Measurements from ENCODE around the gene SYTL2. TPM values are rescaled to one million over a fixed set of nuclear protein-coding genes. Genes with fewer than 3 reads are reported as not detected.

The SYTL2 gene
- total RNA-seq, 1 experiment from 2014 or later: 0.77 TPM

DNA sequence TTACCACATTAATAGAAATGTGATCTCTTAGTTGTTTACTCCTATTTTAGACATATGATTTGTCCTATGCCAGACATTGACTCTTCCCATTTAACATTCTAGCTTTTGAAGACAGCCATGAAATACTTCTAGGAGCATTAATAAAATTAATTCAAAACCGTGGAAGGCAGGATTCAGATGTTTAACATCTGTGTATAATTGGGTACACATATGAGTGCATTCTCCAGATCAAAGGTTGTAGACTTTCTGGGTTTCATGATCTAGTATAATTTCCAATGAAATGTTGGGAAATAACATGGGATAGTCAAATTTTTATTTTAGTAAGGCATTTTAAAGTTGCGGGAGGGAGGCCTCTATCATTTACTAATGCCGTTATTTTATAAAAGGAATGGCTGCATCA lies 89.8 kb downstream of the SYTL2 start:
- DNase-seq (ENCODE audit: low spot score): no peak
- peaks cover 8% of the 10 kb centered on the region for H3K4me1 ChIP-seq (ENCODE audit: insufficient read depth, low read length, poor library complexity, severe bottlenecking)
- no peak for TF ChIP-seq EZH2 (IDR thresholded peaks at IDR 0.05; ENCODE audit: borderline replicate concordance, low read depth, low read length, poor library complexity, severe bottlenecking)
- TF ChIP-seq, protein P1, sequence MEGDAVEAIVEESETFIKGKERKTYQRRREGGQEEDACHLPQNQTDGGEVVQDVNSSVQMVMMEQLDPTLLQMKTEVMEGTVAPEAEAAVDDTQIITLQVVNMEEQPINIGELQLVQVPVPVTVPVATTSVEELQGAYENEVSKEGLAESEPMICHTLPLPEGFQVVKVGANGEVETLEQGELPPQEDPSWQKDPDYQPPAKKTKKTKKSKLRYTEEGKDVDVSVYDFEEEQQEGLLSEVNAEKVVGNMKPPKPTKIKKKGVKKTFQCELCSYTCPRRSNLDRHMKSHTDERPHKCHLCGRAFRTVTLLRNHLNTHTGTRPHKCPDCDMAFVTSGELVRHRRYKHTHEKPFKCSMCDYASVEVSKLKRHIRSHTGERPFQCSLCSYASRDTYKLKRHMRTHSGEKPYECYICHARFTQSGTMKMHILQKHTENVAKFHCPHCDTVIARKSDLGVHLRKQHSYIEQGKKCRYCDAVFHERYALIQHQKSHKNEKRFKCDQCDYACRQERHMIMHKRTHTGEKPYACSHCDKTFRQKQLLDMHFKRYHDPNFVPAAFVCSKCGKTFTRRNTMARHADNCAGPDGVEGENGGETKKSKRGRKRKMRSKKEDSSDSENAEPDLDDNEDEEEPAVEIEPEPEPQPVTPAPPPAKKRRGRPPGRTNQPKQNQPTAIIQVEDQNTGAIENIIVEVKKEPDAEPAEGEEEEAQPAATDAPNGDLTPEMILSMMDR (conservative IDR thresholded peaks at IDR 0.05; ENCODE audit: low read depth, low read length): no peak
- ChIA-PET CTCF (no interaction called here), POLR2A (ENCODE audit: low non-redundant PET) (no interaction called here)
- no TSS peak for BruUV-seq (replicated peaks)
- H3K27ac ChIP-seq (ENCODE audit: low read depth, low read length, poor library complexity, severe bottlenecking): no peak overlapping the region
- no peaks in the 10 kb centered on the region for H3K27me3 ChIP-seq (replicated peaks; ENCODE audit: insufficient read depth, low read depth, low read length, poor library complexity)
- no peak overlapping the region for H3K4me3 ChIP-seq (ENCODE audit: low read depth, low read length, poor library complexity, severe bottlenecking)
- H3K9me3 ChIP-seq (ENCODE audit: low read depth, low read length, poor library complexity, severe bottlenecking): no peaks in the 10 kb centered on the region
- H3K36me3 ChIP-seq (ENCODE audit: insufficient read depth, low read length, poor library complexity, severe bottlenecking): no peaks in the 10 kb centered on the region
- intact Hi-C loops (cut with micrococcal nuclease; ENCODE audit: unreplicated experiment): no loop called here

DNA sequence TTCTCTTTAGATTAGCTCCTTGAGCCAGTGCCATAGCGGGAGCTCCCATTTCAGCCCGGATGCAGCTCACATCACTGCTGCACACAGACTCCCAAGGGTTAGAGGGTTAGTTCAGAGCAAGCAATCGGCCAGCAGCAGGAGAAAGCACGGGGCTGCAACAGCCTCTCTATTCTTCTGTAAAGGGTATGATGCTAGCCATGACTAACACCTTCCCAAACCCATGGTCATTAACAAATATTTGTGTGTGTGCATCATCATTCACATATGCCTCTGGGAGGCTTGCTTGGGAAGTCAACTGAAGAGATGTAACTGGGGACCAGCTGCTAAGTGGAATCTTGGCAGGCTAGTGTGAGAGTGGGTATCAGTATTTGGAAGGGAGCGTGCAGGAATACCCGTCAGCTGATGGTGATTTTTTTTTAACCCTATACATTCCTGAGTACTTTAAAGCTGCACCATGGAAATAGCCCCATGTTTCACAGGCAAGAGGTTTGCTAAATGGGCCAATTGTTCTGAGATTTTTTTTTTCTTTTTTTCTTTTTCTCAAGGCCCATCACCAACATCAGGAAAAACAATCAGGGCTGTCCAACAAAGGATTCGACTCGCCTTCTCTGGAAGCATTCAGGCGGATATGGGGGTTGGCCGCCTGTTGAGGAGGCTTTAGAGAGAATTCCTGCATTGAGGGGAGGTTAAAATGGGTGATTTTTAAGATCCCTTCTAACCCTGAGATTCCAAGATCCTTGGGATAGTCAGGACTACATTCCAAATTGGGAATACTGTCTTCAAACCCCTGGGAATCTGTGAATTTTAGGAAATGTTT lies 91.7 kb downstream of the SYTL2 start:
- Histone ChIP-seq H3K27ac (ENCODE audit: low read depth, low read length, poor library complexity, severe bottlenecking) (no peak overlapping the region), H3K36me3 (ENCODE audit: insufficient read depth, low read length, poor library complexity, severe bottlenecking) (no peaks in the 10 kb centered on the region), H3K9me3 (ENCODE audit: low read depth, low read length, poor library complexity, severe bottlenecking) (no peaks in the 10 kb centered on the region), H3K27me3 (replicated peaks; ENCODE audit: insufficient read depth, low read depth, low read length, poor library complexity) (no peaks in the 10 kb centered on the region), H3K4me3 (ENCODE audit: low read depth, low read length, poor library complexity, severe bottlenecking) (no peak overlapping the region), H3K4me1 (ENCODE audit: insufficient read depth, low read length, poor library complexity, severe bottlenecking) (no peaks in the 10 kb centered on the region)
- intact Hi-C loops (cut with micrococcal nuclease; ENCODE audit: unreplicated experiment): no loop called here
- DNase-seq (ENCODE audit: low spot score): peak; percentile 43
- no TSS peak for BruUV-seq (replicated peaks)
- ChIA-PET CTCF (no interaction called here), POLR2A (ENCODE audit: low non-redundant PET) (no interaction called here)
- TF ChIP-seq, protein P1 (conservative IDR thresholded peaks at IDR 0.05; ENCODE audit: low read depth, low read length): no peak
- TF ChIP-seq EZH2 (IDR thresholded peaks at IDR 0.05; ENCODE audit: borderline replicate concordance, low read depth, low read length, poor library complexity, severe bottlenecking): no peak

DNA sequence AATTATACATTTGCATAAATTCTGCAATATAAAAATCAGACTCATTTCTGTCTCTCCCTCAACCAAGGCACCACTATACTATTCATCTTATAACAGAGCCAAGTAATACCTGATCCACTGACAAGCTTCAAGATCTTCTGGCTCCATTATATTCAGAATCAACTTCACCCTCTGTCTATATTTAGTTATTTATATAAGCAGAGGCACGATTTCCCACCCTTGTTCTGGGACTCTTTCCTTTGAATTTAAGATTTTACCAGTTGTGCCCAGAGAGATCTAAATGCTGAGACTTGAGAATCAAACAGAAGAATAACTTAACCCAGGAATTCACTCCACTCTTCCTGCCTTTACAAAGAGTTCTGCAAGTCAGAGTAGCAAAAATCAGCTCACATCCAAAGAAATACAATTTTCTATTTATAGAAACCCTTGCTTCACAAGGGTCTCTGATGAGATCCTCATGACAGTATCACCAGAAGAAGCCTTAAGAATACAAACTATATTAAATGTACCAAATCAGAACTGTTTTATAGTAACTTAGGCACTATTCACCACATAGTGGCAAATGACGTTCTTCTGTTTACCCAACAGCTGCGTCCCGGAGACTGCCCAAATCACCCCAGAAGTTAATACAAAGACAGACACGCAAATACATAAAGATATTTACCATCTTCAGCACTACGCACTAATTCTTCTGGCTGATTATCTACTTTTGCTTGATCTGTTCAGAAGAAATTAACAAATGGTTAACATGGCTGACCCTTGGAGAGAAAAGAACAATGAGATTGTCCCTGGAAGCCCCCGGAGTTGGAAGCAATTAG lies 92.6 kb downstream of the SYTL2 start:
- H3K9me3 ChIP-seq (ENCODE audit: low read depth, low read length, poor library complexity, severe bottlenecking): no peaks in the 10 kb centered on the region
- H3K4me1 ChIP-seq (ENCODE audit: insufficient read depth, low read length, poor library complexity, severe bottlenecking): no peaks in the 10 kb centered on the region
- H3K27me3 ChIP-seq (replicated peaks; ENCODE audit: insufficient read depth, low read depth, low read length, poor library complexity): no peaks in the 10 kb centered on the region
- no peaks in the 10 kb centered on the region for H3K36me3 ChIP-seq (ENCODE audit: insufficient read depth, low read length, poor library complexity, severe bottlenecking)
- CTCF ChIA-PET: no interaction called here
- intact Hi-C loops (cut with micrococcal nuclease; ENCODE audit: unreplicated experiment): no loop called here
- DNase-seq (ENCODE audit: low spot score): no peak
- no peak overlapping the region for H3K4me3 ChIP-seq (ENCODE audit: low read depth, low read length, poor library complexity, severe bottlenecking)
- TF ChIP-seq EZH2 (IDR thresholded peaks at IDR 0.05; ENCODE audit: borderline replicate concordance, low read depth, low read length, poor library complexity, severe bottlenecking): no peak
- TF ChIP-seq, protein P1 (conservative IDR thresholded peaks at IDR 0.05; ENCODE audit: low read depth, low read length): no peak
- no peak overlapping the region for H3K27ac ChIP-seq (ENCODE audit: low read depth, low read length, poor library complexity, severe bottlenecking)
- BruUV-seq (replicated peaks): no TSS peak
- POLR2A ChIA-PET (ENCODE audit: low non-redundant PET): no interaction called here
